GM08714 (cell line): ENCODE results near the gene APBA2.

Source experiments
- H3K4me3 ChIP-seq: fragments of 200-500 bp; sonication (Bioruptor generic); 2 replicates; pipeline ENCODE4 v1.5.1; 2014; ENCODE audit warnings: mild to moderate bottlenecking, low read length, inconsistent platforms
- ZNF274 ChIP-seq: IDR thresholded peaks from 2 replicates; pipeline ENCODE4 v1.6.1; 2012; ENCODE audit warnings: mild to moderate bottlenecking, low read depth, low read length

APBA2 gene

GRCh38 chr15:28954466-28955159 lies 68.8 kb downstream of the APBA2 start:
- no peak overlapping the region for H3K4me3 ChIP-seq
- TF ChIP-seq ZNF274, result no peak

GRCh38 chr15:28955160-28955992 lies 69.6 kb downstream of the APBA2 start:
- no peak for TF ChIP-seq ZNF274
- H3K4me3 ChIP-seq, result no peak overlapping the region

GRCh38 chr15:28955993-28956421 lies 70.2 kb downstream of the APBA2 start:
- TF ChIP-seq ZNF274, result no peak
- no peak overlapping the region for H3K4me3 ChIP-seq

- no peak for TF ChIP-seq ZNF274
- H3K4me3 ChIP-seq, result no peak overlapping the region
These were observed 70.7 kb downstream of the APBA2 start for GRCh38 chr15:28956491-28956890.

- no peak for TF ChIP-seq ZNF274
These were observed 72.1 kb downstream of the APBA2 start for GRCh38 chr15:28957606-28958498.

GRCh38 chr15:28959326-28959725 lies 73.6 kb downstream of the APBA2 start:
- no peak for TF ChIP-seq ZNF274

More at GRCh38 chr15:28957606-28958498, 72.1 kb downstream of the APBA2 start:
- no peak overlapping the region for H3K4me3 ChIP-seq

GRCh38 chr15:28960979-28961378 lies 75.2 kb downstream of the APBA2 start:
- no peak for TF ChIP-seq ZNF274
- H3K4me3 ChIP-seq, result no peak overlapping the region

More at GRCh38 chr15:28959326-28959725, 73.6 kb downstream of the APBA2 start:
- H3K4me3 ChIP-seq, result no peak overlapping the region

- H3K4me3 ChIP-seq, result no peak overlapping the region
- TF ChIP-seq ZNF274, result no peak
These were observed 75.6 kb downstream of the APBA2 start for GRCh38 chr15:28961391-28961790.

- TF ChIP-seq ZNF274, result no peak
- H3K4me3 ChIP-seq, result no peak overlapping the region
These were observed 77.3 kb downstream of the APBA2 start for GRCh38 chr15:28962851-28963710.

- H3K4me3 ChIP-seq, result no peak overlapping the region
- no peak for TF ChIP-seq ZNF274
These were observed 77.9 kb downstream of the APBA2 start for GRCh38 chr15:28963711-28964081.

- TF ChIP-seq ZNF274, result no peak
- no peak overlapping the region for H3K4me3 ChIP-seq
These were observed 78.3 kb downstream of the APBA2 start for GRCh38 chr15:28964098-28964497.

- no peak for TF ChIP-seq ZNF274
- no peak overlapping the region for H3K4me3 ChIP-seq
These were observed 81.3 kb downstream of the APBA2 start for GRCh38 chr15:28967066-28967465.

GRCh38 chr15:28967990-28968389 lies 82.2 kb downstream of the APBA2 start:
- no peak for TF ChIP-seq ZNF274
- no peak overlapping the region for H3K4me3 ChIP-seq
